H1 (cell line): ENCODE data around the gene CLINT1. TPM values are rescaled to one million over a fixed set of nuclear protein-coding genes. Genes with fewer than 3 reads are reported as not detected.

ENCODE experiments used
- CTCF ChIA-PET: fragments of 300-600 bp; sonication (Branson Sonifier 250); formaldehyde crosslinking; loops from one replicate; lab custom pipeline; 2021; ENCODE audit not compliant: partially characterized antibody; lab: Charles Lee
- POLR2A ChIA-PET: fragments of 300-600 bp; sonication (Branson Sonifier 250); formaldehyde crosslinking; loops from one replicate; lab custom pipeline; 2021; ENCODE audit warnings: inconsistent platforms; ENCODE audit not compliant: partially characterized antibody; lab: Charles Lee
- DNase-seq, 2 experiments: peaks; one replicate each; pipeline versions ENCODE4 v3.0.0 to v3.0.0-alpha.2; 2010 to 2022; ENCODE audit warnings: low spot score in 2 of 2, low read depth in 1 of 2, mixed read lengths in 1 of 2
- FAIRE-seq: peaks from 2 replicates; lab custom pipeline; 2011; peaks lifted over from hg19 to GRCh38; lab: Jason Lieb, UNC
- H2AFZ ChIP-seq: 2 replicates; pipeline ENCODE4 v1.8.1; 2012; ENCODE audit warnings: low read length, inconsistent platforms
- H2AK5ac ChIP-seq: 2 replicates; pipeline ENCODE4 v1.6.1; 2013; ENCODE audit warnings: low read depth, low read length
- H2BK120ac ChIP-seq: replicated peaks from 2 replicates; pipeline ENCODE3; 2013; ENCODE audit warnings: low read depth, low read length, inconsistent platforms
- H2BK12ac ChIP-seq: 2 replicates; pipeline ENCODE4 v1.6.1; 2013; ENCODE audit warnings: low read depth, low read length
- H2BK15ac ChIP-seq: 2 replicates; pipeline ENCODE4 v1.6.1; 2013; ENCODE audit warnings: low read length
- H2BK20ac ChIP-seq: 2 replicates; pipeline ENCODE4 v1.6.1; 2013; ENCODE audit warnings: low read length
- H2BK5ac ChIP-seq: 2 replicates; pipeline ENCODE4 v1.6.1; 2013; ENCODE audit warnings: low read depth, low read length
- H3K14ac ChIP-seq: 2 replicates; pipeline ENCODE4 v1.6.1; 2013; ENCODE audit warnings: inconsistent platforms; ENCODE audit not compliant: insufficient read length
- H3K18ac ChIP-seq: 2 replicates; pipeline ENCODE4 v1.6.1; 2013; ENCODE audit warnings: low read length; ENCODE audit errors: extremely low read depth
- H3K23ac ChIP-seq: 2 replicates; pipeline ENCODE4 v1.6.1; 2013; ENCODE audit warnings: inconsistent platforms; ENCODE audit not compliant: insufficient read length
- H3K23me2 ChIP-seq: 2 replicates; pipeline ENCODE4 v1.6.1; 2013; ENCODE audit warnings: low read depth, low read length
- H3K27ac ChIP-seq: 2 replicates; pipeline ENCODE4 v1.6.1; 2011; ENCODE audit warnings: low read depth, low read length, inconsistent platforms
- H3K27me3 ChIP-seq, 4 experiments: replicated peaks in 1 of 4; 1 replicate in 1 of 4; 2 replicates in 3 of 4; pipeline versions ENCODE4 v1.6.1 to v1.8.1; 2011 to 2013; ENCODE audit warnings: low read length in 3 of 4, mild to moderate bottlenecking in 3 of 4, inconsistent platforms in 2 of 4, mixed read lengths in 2 of 4, moderate library complexity in 1 of 4; ENCODE audit not compliant: control insufficient read depth in 3 of 4, insufficient read depth in 3 of 4; ENCODE audit errors: extremely low read depth in 1 of 4
- H3K36me3 ChIP-seq, 4 experiments: 2 replicates each; pipeline versions ENCODE4 v1.6.1 to v1.8.1; 2011 to 2013; ENCODE audit warnings: mild to moderate bottlenecking in 4 of 4, low read length in 3 of 4, moderate library complexity in 2 of 4, control low read depth in 1 of 4, inconsistent platforms in 1 of 4; ENCODE audit not compliant: insufficient read depth in 4 of 4, control insufficient read depth in 2 of 4
- H3K4ac ChIP-seq: replicated peaks from 2 replicates; pipeline ENCODE3; 2013; ENCODE audit warnings: low read length, low read depth, mixed read lengths, inconsistent platforms; ENCODE audit not compliant: insufficient read length
- H3K4me1 ChIP-seq, 4 experiments: replicated peaks in 1 of 4; 1 replicate in 1 of 4; 2 replicates in 3 of 4; pipeline versions ENCODE4 v1.6.1 to v1.8.1; 2011 to 2013; ENCODE audit warnings: low read length in 3 of 4, inconsistent platforms in 2 of 4, mixed read lengths in 1 of 4; ENCODE audit not compliant: insufficient read depth in 4 of 4, control insufficient read depth in 3 of 4
- H3K4me2 ChIP-seq, 2 experiments: 2 replicates each; pipeline versions ENCODE4 v1.6.1 to v1.8.1; 2011 to 2013; ENCODE audit warnings: low read depth in 2 of 2, low read length in 2 of 2, control low read depth in 1 of 2, inconsistent platforms in 1 of 2, mild to moderate bottlenecking in 1 of 2; ENCODE audit not compliant: insufficient read depth in 1 of 2
- H3K4me3 ChIP-seq, 4 experiments: fragments of 200-600, 300-600 bp in 1 of 4; sonication (generic), shearing (Covaris generic), sonication (Bioruptor Twin) in 1 of 4; 2 replicates each; pipeline versions ENCODE4 v1.5.1 to v1.8.1; 2011 to 2016; ENCODE audit warnings: low read length in 4 of 4, low read depth in 3 of 4, control low read depth in 2 of 4, inconsistent platforms in 2 of 4, mild to moderate bottlenecking in 2 of 4, mixed read lengths in 1 of 4, moderate library complexity in 1 of 4; ENCODE audit not compliant: insufficient read depth in 2 of 4; ENCODE audit errors: extremely low read depth in 1 of 4
- H3K56ac ChIP-seq: replicated peaks from 2 replicates; pipeline ENCODE3; 2013; ENCODE audit warnings: low read depth, mild to moderate bottlenecking, mixed read lengths, low read length, inconsistent platforms; ENCODE audit not compliant: insufficient read length
- H3K79me1 ChIP-seq: 2 replicates; pipeline ENCODE4 v1.6.1; 2013; ENCODE audit warnings: low read depth, low read length, control low read depth
- H3K79me2 ChIP-seq, 2 experiments: 2 replicates each; pipeline versions ENCODE4 v1.6.1 to v1.8.1; 2012 to 2013; ENCODE audit warnings: low read length in 2 of 2, mild to moderate bottlenecking in 2 of 2, inconsistent platforms in 1 of 2; ENCODE audit not compliant: insufficient read depth in 2 of 2, control insufficient read depth in 1 of 2
- H3K9ac ChIP-seq, 4 experiments: replicated peaks in 1 of 4; 1 replicate in 1 of 4; 2 replicates in 3 of 4; pipeline versions ENCODE4 v1.6.1 to v1.8.1; 2011 to 2013; ENCODE audit warnings: low read depth in 3 of 4, low read length in 3 of 4, control low read depth in 2 of 4, mild to moderate bottlenecking in 2 of 4, moderate library complexity in 2 of 4, inconsistent platforms in 1 of 4; ENCODE audit errors: extremely low read depth in 1 of 4
- H3K9me3 ChIP-seq, 2 experiments: 2 replicates each; pipeline versions ENCODE4 v1.6.1 to v1.8.1; 2012 to 2013; ENCODE audit warnings: mild to moderate bottlenecking in 2 of 2, moderate library complexity in 2 of 2, control low read depth in 1 of 2, inconsistent platforms in 1 of 2, low read depth in 1 of 2, low read length in 1 of 2, mixed read lengths in 1 of 2; ENCODE audit not compliant: insufficient read depth in 2 of 2
- H4K20me1 ChIP-seq, 2 experiments: replicated peaks in 1 of 2; 2 replicates each; pipeline versions ENCODE3 to v1.8.1; 2011 to 2013; ENCODE audit warnings: inconsistent platforms in 2 of 2, low read length in 2 of 2, mild to moderate bottlenecking in 1 of 2; ENCODE audit not compliant: insufficient read depth in 2 of 2, control insufficient read depth in 1 of 2
- H4K5ac ChIP-seq: 2 replicates; pipeline ENCODE4 v1.6.1; 2013; ENCODE audit warnings: low read length, low read depth, mixed read lengths, inconsistent platforms; ENCODE audit not compliant: insufficient read length
- H4K8ac ChIP-seq: 2 replicates; pipeline ENCODE4 v1.8.0; 2013; ENCODE audit warnings: mild to moderate bottlenecking, moderate library complexity, low read length, inconsistent platforms; ENCODE audit not compliant: insufficient read depth; ENCODE audit errors: extremely low read depth
- H4K91ac ChIP-seq: replicated peaks from 2 replicates; pipeline ENCODE3; 2013; ENCODE audit warnings: low read length, mixed read lengths, inconsistent platforms; ENCODE audit not compliant: insufficient read length
- CTCF ChIP-seq, 3 experiments: IDR thresholded peaks; 1 replicate in 2 of 3; 2 replicates in 1 of 3; pipeline versions ENCODE4 v1.5.1 to v1.6.1; 2011; ENCODE audit warnings: low read length in 3 of 3, mild to moderate bottlenecking in 3 of 3, inconsistent platforms in 2 of 3, low read depth in 1 of 3, moderate library complexity in 1 of 3; ENCODE audit not compliant: insufficient read depth in 1 of 3; ENCODE audit errors: control extremely low read depth in 1 of 3
- RAD21 ChIP-seq, 2 experiments: IDR thresholded peaks in 1 of 2; conservative IDR thresholded peaks in 1 of 2; 2 replicates each; pipeline ENCODE4 v1.6.1; 2011; ENCODE audit warnings: low read depth in 2 of 2, low read length in 2 of 2, improper control_type of control experiment in 1 of 2, inconsistent platforms in 1 of 2, mild to moderate bottlenecking in 1 of 2, moderate library complexity in 1 of 2
- ZNF274 ChIP-seq: IDR thresholded peaks from 2 replicates; pipeline ENCODE4 v1.7.0; 2012; ENCODE audit warnings: low read length, borderline replicate concordance; ENCODE audit errors: extremely low read depth
- WGBS, 2 experiments: shearing (Covaris generic) in 1 of 2; methylation state at CpG; one replicate each; pipeline versions ENCODE4 v1.1.6 to v1.1.7; 2013 to 2015; ENCODE audit warnings: low lambda C conversion rate in 2 of 2, mixed read lengths in 2 of 2, inconsistent platforms in 1 of 2, low coverage in 1 of 2, missing lambda C conversion rate in 1 of 2; ENCODE audit not compliant: insufficient replicate concordance in 2 of 2, insufficient coverage in 1 of 2, insufficient read length in 1 of 2; ENCODE audit errors: extremely low coverage in 1 of 2, missing lambda C conversion rate in 1 of 2; 5-methylcytosine and 5-hydroxymethylcytosine counted together
- polyA plus RNA-seq, 7 experiments: library from polyadenylated mRNA; depleted of rRNA in 3 of 7; stranded (reverse) in 5 of 7; unstranded in 2 of 7; fragments of >200 nt in 5 of 7; fragments of 200-250 nt in 2 of 7; gene quantifications; 1 replicate in 5 of 7; 2 replicates in 1 of 7; 4 replicates in 1 of 7; pipeline versions ENCODE4 v1.2.1 to v1.2.3, GENCODE V29; 2011 to 2013; ENCODE audit warnings: missing spikeins in 2 of 7, mixed read lengths in 2 of 7
- total RNA-seq: library from RNA; stranded (reverse); fragmentation: NEBNext Ultra II Directional; extraction: Animal tissue kit (Norgen Biotek cat#: 25700); gene quantifications from 2 replicates; pipeline ENCODE4 v1.2.1, GENCODE V29; 2021

CLINT1 gene
- total and polyA plus RNA-seq, 2 of the 8 experiments (the other 6 are each of a cell fraction or from before 2014, with no cell fraction given): 85.9 to 140 TPM

GRCh38 chr5:157820593-157821252, 38.2 kb downstream of the CLINT1 start:
- no peaks in the 10 kb centered on the region for H3K27me3 ChIP-seq
- 34% methylated on average over 6 of the region's 6 CpGs; no CpG with 5 or more reads in 1 of the 2 experiments for WGBS, 2 experiments
- H3K18ac ChIP-seq: no peak overlapping the region
- no peak overlapping the region for H2AK5ac ChIP-seq
- H3K4me1 ChIP-seq: peaks cover 0 to 2% (median 0%) of the 10 kb centered on the region in 4 experiments; a peak in 2 of 7 replicates
- no peaks in the 10 kb centered on the region for H3K9me3 ChIP-seq
- no peak overlapping the region for H3K27ac ChIP-seq
- no peak for FAIRE-seq
- no peak overlapping the region for H4K5ac ChIP-seq
- peaks cover 2 to 5% of the 10 kb centered on the region in 2 experiments for H4K20me1 ChIP-seq
- H4K91ac ChIP-seq: no peak overlapping the region
- no peak overlapping the region for H3K9ac ChIP-seq
- H3K23ac ChIP-seq: no peak overlapping the region
- no peak overlapping the region for H3K4ac ChIP-seq
- no peak overlapping the region for H2BK5ac ChIP-seq
- H3K23me2 ChIP-seq: no peaks in the 10 kb centered on the region
- no peak overlapping the region for H3K4me2 ChIP-seq
- no peak overlapping the region for H3K4me3 ChIP-seq
- H2BK15ac ChIP-seq: no peak overlapping the region
- peaks cover 0 to 86% of the 10 kb centered on the region in 2 experiments; a peak in 2 of 4 replicates for H3K79me2 ChIP-seq
- no peaks in the 10 kb centered on the region for H3K79me1 ChIP-seq
- H3K36me3 ChIP-seq: peaks cover 0 to 6% (median 0%) of the 10 kb centered on the region in 4 experiments; a peak in 1 of 8 replicates
- H2BK20ac ChIP-seq: no peak overlapping the region
- no peak overlapping the region for H2BK120ac ChIP-seq
- H3K14ac ChIP-seq: no peak overlapping the region
- no peak overlapping the region for H3K56ac ChIP-seq
- no peak for DNase-seq
- ChIA-PET POLR2A (interaction anchor here (1.1 kb wide), 1 partner anchor 128 kb away, joined by 3 read pairs; no protein-coding TSS in a partner anchor), CTCF (interaction anchor here (0.7 to 4.4 kb wide), 17 partner anchors 10 to 254 kb away, joined by 3 to 63 read pairs (median 3); no protein-coding TSS in a partner anchor)
- no peak overlapping the region for H4K8ac ChIP-seq
- no peak for TF ChIP-seq ZNF274
- TF ChIP-seq RAD21 (IDR thresholded peaks at IDR 0.05 in 1 of 2, conservative IDR thresholded peaks at IDR 0.05 in 1 of 2; ENCODE audit: low read depth in 2 of 2, low read length in 2 of 2): peak; percentile 26 to 31; a peak in 3 of 4 replicates
- TF ChIP-seq CTCF (IDR thresholded peaks at IDR 0.05; ENCODE audit: control extremely low read depth in 1 of 3, insufficient read depth in 1 of 3, low read depth in 1 of 3, low read length in 3 of 3): peak in 2 of 3 experiments; percentile 7 to 35; a peak in 2 of 4 replicates
- no peak overlapping the region for H2AFZ ChIP-seq
- no peak overlapping the region for H2BK12ac ChIP-seq
